ENCODE results near the gene ADCY9. TPM values are rescaled to one million over a fixed set of nuclear protein-coding genes. Genes with fewer than 3 reads are reported as not detected.
"Not testable (repeated sequence)": the region's sequence is repeated elsewhere in the genome, so short reads cannot be mapped to it uniquely, and the experiment has no call there.

Gene ADCY9
- total and polyA plus RNA-seq, 7 donors, result 1.8 to 28.0 (median 12.5) TPM

DNA sequence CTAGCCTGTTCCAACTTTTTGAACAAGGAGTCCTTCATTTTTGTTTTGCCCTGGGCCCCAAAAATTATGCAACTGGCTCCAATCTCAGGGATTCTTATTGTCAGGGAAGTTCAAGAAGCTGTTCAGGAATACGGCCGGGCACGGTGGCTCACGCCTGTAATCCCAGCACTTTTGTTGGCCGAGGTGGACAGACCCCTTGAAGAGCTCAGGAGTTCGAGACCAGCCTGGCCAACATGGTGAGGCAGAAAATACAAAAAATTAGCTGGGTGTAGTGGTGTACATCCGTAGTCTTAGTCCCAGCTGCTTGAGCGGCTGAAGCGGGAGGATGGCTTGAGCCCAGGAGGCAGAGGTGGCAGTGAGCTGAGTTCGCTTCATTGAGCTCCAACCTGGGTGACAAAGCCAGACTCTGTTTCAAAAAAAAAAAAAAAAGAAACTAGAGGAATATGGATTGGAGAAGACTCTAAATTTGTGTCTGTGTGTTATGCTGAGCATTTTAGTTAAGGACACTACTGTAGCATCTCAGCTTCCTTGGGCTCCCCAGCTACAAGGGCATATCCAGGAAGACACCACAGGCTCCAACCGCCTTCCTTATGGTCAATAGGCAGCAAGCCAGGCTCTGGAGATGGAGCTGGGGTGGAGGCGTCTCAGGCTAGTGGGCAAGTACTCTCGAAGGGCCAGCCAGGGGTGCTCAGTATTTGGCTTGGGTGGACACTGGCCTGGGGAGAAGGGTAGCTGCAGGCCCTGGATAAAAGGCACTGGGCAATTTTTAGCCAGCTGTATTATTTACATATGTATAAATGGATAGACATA is 179.0 kb downstream of the ADCY9 start:
- Histone ChIP-seq H3K27me3 (no peaks in the 10 kb centered on the region), H3K27ac (no peak overlapping the region), H3K36me3 (no peaks in the 10 kb centered on the region), H3K9me3 (no peaks in the 10 kb centered on the region), H3K4me3 (no peak overlapping the region), H3K4me1 (peaks cover 0 to 14% (median 7%) of the 10 kb centered on the region in 4 donors)
- peak; percentile 42 for DNase-seq
- intact Hi-C loops (cut with DNase I), result no loop called here
- no peak for TF ChIP-seq POLR2AphosphoS5 (IDR thresholded peaks at IDR 0.05)
- no peak for TF ChIP-seq EP300 (IDR thresholded peaks at IDR 0.05)
- no peak for TF ChIP-seq POLR2A (IDR thresholded peaks at IDR 0.05)
- TF ChIP-seq, protein P1, sequence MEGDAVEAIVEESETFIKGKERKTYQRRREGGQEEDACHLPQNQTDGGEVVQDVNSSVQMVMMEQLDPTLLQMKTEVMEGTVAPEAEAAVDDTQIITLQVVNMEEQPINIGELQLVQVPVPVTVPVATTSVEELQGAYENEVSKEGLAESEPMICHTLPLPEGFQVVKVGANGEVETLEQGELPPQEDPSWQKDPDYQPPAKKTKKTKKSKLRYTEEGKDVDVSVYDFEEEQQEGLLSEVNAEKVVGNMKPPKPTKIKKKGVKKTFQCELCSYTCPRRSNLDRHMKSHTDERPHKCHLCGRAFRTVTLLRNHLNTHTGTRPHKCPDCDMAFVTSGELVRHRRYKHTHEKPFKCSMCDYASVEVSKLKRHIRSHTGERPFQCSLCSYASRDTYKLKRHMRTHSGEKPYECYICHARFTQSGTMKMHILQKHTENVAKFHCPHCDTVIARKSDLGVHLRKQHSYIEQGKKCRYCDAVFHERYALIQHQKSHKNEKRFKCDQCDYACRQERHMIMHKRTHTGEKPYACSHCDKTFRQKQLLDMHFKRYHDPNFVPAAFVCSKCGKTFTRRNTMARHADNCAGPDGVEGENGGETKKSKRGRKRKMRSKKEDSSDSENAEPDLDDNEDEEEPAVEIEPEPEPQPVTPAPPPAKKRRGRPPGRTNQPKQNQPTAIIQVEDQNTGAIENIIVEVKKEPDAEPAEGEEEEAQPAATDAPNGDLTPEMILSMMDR (IDR thresholded peaks at IDR 0.05), result no peak
- WGBS, 2 donors, result 92% methylated on average over 13 of the region's 13 CpGs

DNA sequence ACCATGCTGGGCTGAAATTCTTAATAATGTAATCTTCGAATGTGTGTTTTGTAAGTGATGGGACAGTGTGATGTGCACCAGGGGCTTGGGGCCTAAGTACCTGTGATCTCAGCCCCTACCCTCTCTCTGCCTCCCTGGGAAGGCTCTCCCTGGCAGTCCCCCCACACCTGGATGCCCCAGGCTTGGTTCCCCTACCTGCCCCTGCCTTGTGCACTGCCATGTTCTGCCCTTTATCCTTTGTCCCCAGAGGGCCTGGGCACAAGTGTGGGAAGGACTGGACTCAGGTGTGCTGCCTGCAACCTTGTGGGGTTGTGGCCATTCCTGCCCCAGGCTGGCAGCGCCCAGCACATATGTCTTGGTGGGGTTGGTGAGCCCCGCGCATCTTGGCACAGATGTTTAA is 180.3 kb downstream of the ADCY9 start:
- Histone ChIP-seq H3K27ac (no peak overlapping the region), H3K27me3 (no peaks in the 10 kb centered on the region), H3K36me3 (no peaks in the 10 kb centered on the region), H3K4me3 (no peak overlapping the region), H3K4me1 (peaks cover 0 to 14% (median 7%) of the 10 kb centered on the region in 4 donors), H3K9me3 (no peaks in the 10 kb centered on the region)
- 96 to 97% methylated on average over 4 of the region's 4 CpGs for WGBS, 2 donors
- TF ChIP-seq POLR2A (IDR thresholded peaks at IDR 0.05) (no peak), POLR2AphosphoS5 (IDR thresholded peaks at IDR 0.05) (no peak), EP300 (IDR thresholded peaks at IDR 0.05) (no peak)
- TF ChIP-seq, protein P1 (IDR thresholded peaks at IDR 0.05), result no peak
- intact Hi-C loops (cut with DNase I), result no loop called here
- DNase-seq, result peak; percentile 41

DNA sequence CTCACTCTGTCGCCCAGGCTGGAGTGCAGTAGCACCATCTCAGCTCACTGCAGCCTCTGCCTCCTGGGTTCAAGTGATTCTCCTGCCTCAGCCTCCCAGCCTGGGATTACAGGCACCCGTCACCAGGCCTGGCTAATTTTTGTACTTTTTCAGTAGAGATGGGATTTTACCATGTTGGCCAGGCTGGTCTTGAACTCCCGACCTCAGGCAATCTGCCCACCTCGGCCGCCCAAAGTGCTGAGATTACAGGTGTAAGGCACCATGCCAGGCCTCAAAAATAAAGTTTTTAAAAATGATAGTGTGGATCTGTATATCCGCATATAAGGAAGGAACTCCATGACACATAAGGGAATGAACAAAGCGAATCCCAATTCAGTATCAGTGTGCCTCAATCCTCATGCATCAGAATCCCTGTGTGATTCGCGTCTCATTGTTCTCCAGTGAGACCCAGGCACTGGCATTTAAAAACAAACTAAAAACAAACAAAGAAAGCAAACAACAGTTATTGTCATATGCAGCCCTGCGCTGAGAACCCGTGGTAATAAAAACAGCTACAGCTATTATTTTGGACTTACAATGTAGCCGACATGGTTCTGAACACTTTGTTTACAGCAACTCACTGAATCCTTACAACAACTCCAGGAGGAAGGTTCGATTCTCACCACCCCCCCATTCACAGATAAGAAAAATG is 181.6 kb downstream of the ADCY9 start:
- intact Hi-C loops (cut with DNase I), result no loop called here

DNA sequence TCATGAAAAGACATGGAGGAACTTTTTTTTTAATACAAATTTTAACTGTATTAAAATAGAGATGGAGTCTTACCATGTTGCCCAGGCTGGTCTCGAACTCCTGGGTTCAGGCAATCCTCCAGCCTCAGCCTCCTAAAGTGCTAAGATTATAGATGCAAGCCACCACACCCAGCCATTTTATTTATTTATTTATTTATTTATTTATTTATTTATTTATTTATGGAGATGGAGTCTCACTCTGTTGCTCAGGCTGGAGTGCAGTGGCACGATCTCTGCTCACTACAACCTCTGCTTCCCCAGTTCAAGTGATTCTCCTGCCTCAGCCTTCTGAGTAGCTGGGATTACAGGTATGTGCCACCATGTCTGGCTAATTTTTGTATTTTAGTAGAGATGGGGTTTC is 189.1 kb downstream of the ADCY9 start:
- H3K4me3 ChIP-seq; H3K4me1 ChIP-seq; H3K9me3 ChIP-seq; H3K27me3 ChIP-seq; H3K27ac ChIP-seq; H3K36me3 ChIP-seq; intact Hi-C loops (cut with DNase I): not testable (repeated sequence)
- WGBS, 2 donors, result 92 to 97% methylated on average over 2 of the region's 2 CpGs
- DNase-seq, result peak; percentile 41

More for the DNA sequence above, 181.6 kb downstream of the ADCY9 start:
- H3K9me3 ChIP-seq, result no peaks in the 10 kb centered on the region
- peak; percentile 44 for DNase-seq
- no peaks in the 10 kb centered on the region for H3K36me3 ChIP-seq
- H3K4me3 ChIP-seq, result no peak overlapping the region
- 36 to 74% methylated on average over 13 of the region's 13 CpGs for WGBS, 2 donors
- no peak overlapping the region for H3K27ac ChIP-seq
- H3K4me1 ChIP-seq, result peaks cover 0 to 13% (median 7%) of the 10 kb centered on the region in 4 donors
- TF ChIP-seq POLR2A (IDR thresholded peaks at IDR 0.05) (no peak), EP300 (IDR thresholded peaks at IDR 0.05) (no peak), POLR2AphosphoS5 (IDR thresholded peaks at IDR 0.05) (no peak)
- TF ChIP-seq, protein P1 (IDR thresholded peaks at IDR 0.05), result no peak
- no peaks in the 10 kb centered on the region for H3K27me3 ChIP-seq

DNA sequence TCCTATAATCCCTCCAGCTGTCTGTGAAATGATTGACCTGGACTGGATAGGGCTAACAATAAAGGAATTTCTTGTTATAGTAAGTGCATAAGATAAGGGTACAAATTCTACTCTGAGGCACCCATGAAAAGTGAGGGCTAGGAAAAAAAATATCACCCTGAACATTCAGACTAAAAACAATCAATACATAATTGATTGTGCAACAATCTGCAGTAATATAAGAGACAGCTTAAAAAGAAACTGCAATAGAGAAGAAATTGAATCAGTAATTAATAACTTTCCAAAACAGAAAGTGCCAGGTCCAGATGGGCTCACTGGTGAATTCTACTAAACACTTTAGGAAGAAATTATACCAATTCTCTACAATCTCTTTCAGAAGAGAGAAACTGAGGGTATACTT is 191.5 kb downstream of the ADCY9 start:
- Histone ChIP-seq H3K27ac (no peak overlapping the region), H3K4me1 (no peaks in the 10 kb centered on the region), H3K4me3 (no peak overlapping the region), H3K9me3 (peaks cover 0 to 2% (median 2%) of the 10 kb centered on the region in 4 donors), H3K27me3 (peaks cover 0 to 7% (median 0%) of the 10 kb centered on the region in 3 donors), H3K36me3 (no peaks in the 10 kb centered on the region)
- TF ChIP-seq POLR2AphosphoS5 (IDR thresholded peaks at IDR 0.05) (no peak), POLR2A (IDR thresholded peaks at IDR 0.05) (no peak), EP300 (IDR thresholded peaks at IDR 0.05) (no peak)
- TF ChIP-seq, protein P1 (IDR thresholded peaks at IDR 0.05), result no peak
- intact Hi-C loops (cut with DNase I), result no loop called here
- DNase-seq, result no peak
